Right lobe of liver (tissue), 4 donors: ENCODE measurements around the gene ST8SIA5.

Source experiments
- POLR2A ChIP-seq: fragments of 450-650 bp; IDR thresholded peaks from one replicate; pipeline ENCODE4 v1.6.1; 2017; ENCODE audit warnings: antibody characterized with exemption, mild to moderate bottlenecking
- TF ChIP-seq, protein P1 (sequence below), 4 donors: fragments of 200-600 bp in 3 of 4; fragments of 450-650 bp in 1 of 4; IDR thresholded peaks; one replicate each; pipeline versions ENCODE4 v1.5.1 to v1.8.0; 2016 to 2022; ENCODE audit warnings: antibody characterized with exemption in 4 of 4, mild to moderate bottlenecking in 2 of 4
- donor health status: DM: no; HTN: no; CAD: no.
- donor health status: DM: no; HTN: no; CAD: no.
- donor health status: DM: no; HTN: yes; CAD: no.

DNA sequence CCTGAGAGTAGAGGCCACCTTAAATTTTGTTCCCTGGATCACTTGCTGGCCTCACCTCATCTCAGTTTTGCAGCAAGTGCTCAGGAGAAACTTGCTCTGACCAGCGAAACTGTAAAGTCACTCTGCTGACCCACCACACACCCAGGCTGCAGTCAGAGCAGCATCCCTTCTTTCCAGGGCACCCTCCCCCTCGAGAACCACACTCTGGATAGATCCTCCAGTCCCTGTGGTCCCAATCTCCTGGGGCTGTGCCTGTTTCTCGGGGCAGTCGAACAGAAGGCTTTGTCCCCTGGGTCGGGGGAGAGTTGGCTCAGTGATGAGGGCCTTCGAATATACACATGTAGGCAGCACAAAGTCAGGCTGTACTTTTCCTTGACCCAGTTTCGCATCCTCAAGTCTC is 18.4 kb downstream of the ST8SIA5 start:
- TF ChIP-seq, protein P1, sequence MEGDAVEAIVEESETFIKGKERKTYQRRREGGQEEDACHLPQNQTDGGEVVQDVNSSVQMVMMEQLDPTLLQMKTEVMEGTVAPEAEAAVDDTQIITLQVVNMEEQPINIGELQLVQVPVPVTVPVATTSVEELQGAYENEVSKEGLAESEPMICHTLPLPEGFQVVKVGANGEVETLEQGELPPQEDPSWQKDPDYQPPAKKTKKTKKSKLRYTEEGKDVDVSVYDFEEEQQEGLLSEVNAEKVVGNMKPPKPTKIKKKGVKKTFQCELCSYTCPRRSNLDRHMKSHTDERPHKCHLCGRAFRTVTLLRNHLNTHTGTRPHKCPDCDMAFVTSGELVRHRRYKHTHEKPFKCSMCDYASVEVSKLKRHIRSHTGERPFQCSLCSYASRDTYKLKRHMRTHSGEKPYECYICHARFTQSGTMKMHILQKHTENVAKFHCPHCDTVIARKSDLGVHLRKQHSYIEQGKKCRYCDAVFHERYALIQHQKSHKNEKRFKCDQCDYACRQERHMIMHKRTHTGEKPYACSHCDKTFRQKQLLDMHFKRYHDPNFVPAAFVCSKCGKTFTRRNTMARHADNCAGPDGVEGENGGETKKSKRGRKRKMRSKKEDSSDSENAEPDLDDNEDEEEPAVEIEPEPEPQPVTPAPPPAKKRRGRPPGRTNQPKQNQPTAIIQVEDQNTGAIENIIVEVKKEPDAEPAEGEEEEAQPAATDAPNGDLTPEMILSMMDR (IDR thresholded peaks at IDR 0.05) = no peak
- TF ChIP-seq POLR2A = no peak
